Thymus (tissue), 2 donors: ENCODE measurements around the gene NUBP2. TPM values are rescaled to one million over a fixed set of nuclear protein-coding genes. Genes with fewer than 3 reads are reported as not detected.

Source experiments
- polyA plus RNA-seq: library from polyadenylated mRNA; stranded (reverse); fragments of 200-250 nt; gene quantifications from one replicate; pipeline ENCODE4 v1.2.3, GENCODE V29; 2013
- total RNA-seq: library from RNA; stranded (reverse); fragments of 120-200 nt; gene quantifications from one replicate; pipeline ENCODE4 v1.2.4, GENCODE V29; 2013
- donor health status: healthy.

NUBP2 gene
- total and polyA plus RNA-seq, 2 donors, result 73.9 to 80.6 TPM

Other genes with a start within 250 kb of the NUBP2 start
- 10.3 TPM for gene TMEM204, start 249.3 kb upstream of the NUBP2 start, total RNA-seq
- 29.3 TPM for gene TMEM204, start 249.3 kb upstream of the NUBP2 start, polyA plus RNA-seq
- 8.5 TPM for gene IFT140, start 170.9 kb upstream of the NUBP2 start, total RNA-seq
- 12.0 TPM for gene IFT140, start 170.9 kb upstream of the NUBP2 start, polyA plus RNA-seq
- 4.7 TPM for gene CRAMP1, start 170.6 kb upstream of the NUBP2 start, total RNA-seq
- gene CRAMP1, start 170.6 kb upstream of the NUBP2 start, polyA plus RNA-seq, result 12.2 TPM
- 35.1 TPM for gene JPT2, start 104.7 kb upstream of the NUBP2 start, total RNA-seq
- 31.4 TPM for gene JPT2, start 104.7 kb upstream of the NUBP2 start, polyA plus RNA-seq
- 36.0 TPM for gene MAPK8IP3, start 76.8 kb upstream of the NUBP2 start, total RNA-seq
- 129 TPM for gene MAPK8IP3, start 76.8 kb upstream of the NUBP2 start, polyA plus RNA-seq
- 34.7 TPM for gene NME3, start 11.4 kb upstream of the NUBP2 start, total RNA-seq
- gene NME3, start 11.4 kb upstream of the NUBP2 start, polyA plus RNA-seq, result 163 TPM
- gene EME2, start 10.2 kb upstream of the NUBP2 start, total RNA-seq, result 6.1 TPM
- gene EME2, start 10.2 kb upstream of the NUBP2 start, polyA plus RNA-seq, result 13.1 TPM
- 103 TPM for gene MRPS34, start 9.8 kb upstream of the NUBP2 start, total RNA-seq
- 101 TPM for gene MRPS34, start 9.8 kb upstream of the NUBP2 start, polyA plus RNA-seq
- gene SPSB3, start 389 bp upstream of the NUBP2 start, total RNA-seq, result 68.1 TPM
- gene SPSB3, start 389 bp upstream of the NUBP2 start, polyA plus RNA-seq, result 282 TPM
- gene IGFALS, start 10.7 kb downstream of the NUBP2 start, total RNA-seq, result 4.0 TPM
- 1.9 TPM for gene IGFALS, start 10.7 kb downstream of the NUBP2 start, polyA plus RNA-seq
- 51.6 TPM for gene HAGH, start 43.9 kb downstream of the NUBP2 start, total RNA-seq
- gene HAGH, start 43.9 kb downstream of the NUBP2 start, polyA plus RNA-seq, result 69.5 TPM
- 22.5 TPM for gene FAHD1, start 44.2 kb downstream of the NUBP2 start, total RNA-seq
- 23.6 TPM for gene FAHD1, start 44.2 kb downstream of the NUBP2 start, polyA plus RNA-seq
- 1.1 TPM for gene MEIOB, start 89.2 kb downstream of the NUBP2 start, total RNA-seq
- 1.3 TPM for gene MEIOB, start 89.2 kb downstream of the NUBP2 start, polyA plus RNA-seq
- gene HS3ST6, start 135.5 kb downstream of the NUBP2 start, total RNA-seq, result 0.38 TPM
- gene HS3ST6, start 135.5 kb downstream of the NUBP2 start, polyA plus RNA-seq, result 1.3 TPM
- gene MSRB1, start 160.2 kb downstream of the NUBP2 start, total RNA-seq, result 10.7 TPM
- 44.2 TPM for gene MSRB1, start 160.2 kb downstream of the NUBP2 start, polyA plus RNA-seq
- not detected for gene RPL3L, start 171.7 kb downstream of the NUBP2 start, total RNA-seq
- 0.66 TPM for gene RPL3L, start 171.7 kb downstream of the NUBP2 start, polyA plus RNA-seq
- 103 TPM for gene NDUFB10, start 176.6 kb downstream of the NUBP2 start, total RNA-seq
- gene NDUFB10, start 176.6 kb downstream of the NUBP2 start, polyA plus RNA-seq, result 129 TPM
- 2,266 TPM for gene RPS2, start 181.9 kb downstream of the NUBP2 start, total RNA-seq
- 2,485 TPM for gene RPS2, start 181.9 kb downstream of the NUBP2 start, polyA plus RNA-seq
- gene RNF151, start 183.9 kb downstream of the NUBP2 start, total RNA-seq, result not detected
- gene RNF151, start 183.9 kb downstream of the NUBP2 start, polyA plus RNA-seq, result 0.82 TPM
- 28.4 TPM for gene TBL3, start 189.1 kb downstream of the NUBP2 start, total RNA-seq
- gene TBL3, start 189.1 kb downstream of the NUBP2 start, polyA plus RNA-seq, result 52.3 TPM
- 2.2 TPM for gene NOXO1, start 198.5 kb downstream of the NUBP2 start, total RNA-seq
- 5.7 TPM for gene NOXO1, start 198.5 kb downstream of the NUBP2 start, polyA plus RNA-seq
- gene GFER, start 201.2 kb downstream of the NUBP2 start, total RNA-seq, result 16.1 TPM
- gene GFER, start 201.2 kb downstream of the NUBP2 start, polyA plus RNA-seq, result 28.0 TPM
- 1.2 TPM for gene SYNGR3, start 207.0 kb downstream of the NUBP2 start, total RNA-seq
- 2.7 TPM for gene SYNGR3, start 207.0 kb downstream of the NUBP2 start, polyA plus RNA-seq
- 5.7 TPM for gene ZNF598, start 226.9 kb downstream of the NUBP2 start, total RNA-seq
- gene ZNF598, start 226.9 kb downstream of the NUBP2 start, polyA plus RNA-seq, result 46.2 TPM
- gene NPW, start 236.8 kb downstream of the NUBP2 start, total RNA-seq, result 0.66 TPM
- gene NPW, start 236.8 kb downstream of the NUBP2 start, polyA plus RNA-seq, result 1.2 TPM
- gene NHERF2, start 243.9 kb downstream of the NUBP2 start, total RNA-seq, result 6.3 TPM
- 23.4 TPM for gene NHERF2, start 243.9 kb downstream of the NUBP2 start, polyA plus RNA-seq